GM15510 (cell line): ENCODE data around the gene PAPPA2.

Source experiments
- POLR2A ChIP-seq: IDR thresholded peaks from 3 replicates; pipeline ENCODE4 v1.6.1; 2011; ENCODE audit warnings: borderline replicate concordance; ENCODE audit not compliant: insufficient read length; ENCODE audit errors: extremely low read depth

PAPPA2 gene

DNA sequence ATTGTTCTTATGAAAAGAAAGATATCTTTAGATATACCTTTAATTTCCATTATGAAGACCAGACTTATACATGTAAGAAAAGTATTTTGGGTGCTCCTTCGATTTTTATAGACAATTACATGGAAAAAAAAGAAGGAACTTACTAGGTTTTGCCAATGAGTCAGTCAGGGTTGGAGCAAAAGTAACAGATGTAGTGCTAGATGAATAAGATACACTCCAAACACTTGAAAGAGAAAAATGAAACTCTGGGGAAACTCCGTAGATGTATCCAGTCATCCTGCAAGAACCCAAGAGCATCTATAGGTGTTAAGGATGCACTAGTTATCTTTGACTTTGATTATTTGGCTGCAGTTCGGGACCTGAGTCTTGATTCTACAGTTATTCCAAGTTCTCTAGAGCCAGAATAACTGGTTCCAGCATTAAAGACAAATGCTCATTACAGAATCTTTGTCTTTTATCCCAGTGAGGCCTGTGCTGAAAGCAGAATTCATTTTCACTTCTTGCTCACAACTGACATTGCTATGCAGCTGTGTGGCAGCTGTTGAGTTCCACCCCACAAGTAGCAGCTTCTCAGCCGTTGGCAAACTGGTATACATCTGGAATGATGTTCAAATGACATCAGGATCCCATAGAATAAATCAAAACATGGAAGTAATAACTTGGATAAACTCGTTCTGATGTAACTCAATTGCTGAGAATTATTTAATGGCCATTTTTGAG is 375.5 kb downstream of the PAPPA2 start:
- no peak for TF ChIP-seq POLR2A

DNA sequence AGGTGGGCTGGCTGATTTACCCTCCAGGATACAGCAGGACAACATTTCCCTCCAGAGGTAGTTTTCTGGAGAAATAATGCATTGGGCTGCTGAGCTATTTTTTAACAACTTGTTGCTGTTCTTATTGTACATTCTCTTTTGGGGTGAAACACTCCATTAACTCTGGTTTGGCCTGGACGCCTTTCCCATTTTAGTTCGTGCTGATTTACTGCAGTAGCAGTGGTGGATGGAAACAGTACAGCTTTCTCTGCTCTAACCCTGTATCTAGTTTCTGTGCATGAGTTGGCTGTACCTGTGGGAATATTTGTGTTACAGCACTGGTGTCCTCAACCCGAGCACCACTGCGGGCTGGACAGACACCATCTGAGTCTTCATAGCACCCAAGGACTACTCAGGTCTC is 376.2 kb downstream of the PAPPA2 start:
- no peak for TF ChIP-seq POLR2A

DNA sequence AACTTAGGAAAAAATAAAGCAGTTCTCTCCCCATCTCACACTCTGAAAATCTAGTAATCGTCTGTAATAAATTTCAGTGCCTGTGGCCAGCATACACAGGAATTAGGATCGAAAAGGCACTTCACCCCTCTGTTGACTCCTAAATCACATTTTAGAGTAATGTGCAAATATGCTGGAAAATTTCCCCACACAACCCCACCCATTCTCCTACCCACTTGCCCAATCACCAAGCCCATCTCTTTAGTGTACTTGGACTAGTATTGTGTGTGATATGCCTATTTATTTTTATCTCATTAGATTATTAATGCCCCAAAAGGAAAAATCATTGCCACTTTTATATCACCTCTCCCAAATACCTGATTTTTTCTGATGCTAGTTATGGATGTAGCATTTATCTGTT is 378.3 kb downstream of the PAPPA2 start:
- no peak for TF ChIP-seq POLR2A

DNA sequence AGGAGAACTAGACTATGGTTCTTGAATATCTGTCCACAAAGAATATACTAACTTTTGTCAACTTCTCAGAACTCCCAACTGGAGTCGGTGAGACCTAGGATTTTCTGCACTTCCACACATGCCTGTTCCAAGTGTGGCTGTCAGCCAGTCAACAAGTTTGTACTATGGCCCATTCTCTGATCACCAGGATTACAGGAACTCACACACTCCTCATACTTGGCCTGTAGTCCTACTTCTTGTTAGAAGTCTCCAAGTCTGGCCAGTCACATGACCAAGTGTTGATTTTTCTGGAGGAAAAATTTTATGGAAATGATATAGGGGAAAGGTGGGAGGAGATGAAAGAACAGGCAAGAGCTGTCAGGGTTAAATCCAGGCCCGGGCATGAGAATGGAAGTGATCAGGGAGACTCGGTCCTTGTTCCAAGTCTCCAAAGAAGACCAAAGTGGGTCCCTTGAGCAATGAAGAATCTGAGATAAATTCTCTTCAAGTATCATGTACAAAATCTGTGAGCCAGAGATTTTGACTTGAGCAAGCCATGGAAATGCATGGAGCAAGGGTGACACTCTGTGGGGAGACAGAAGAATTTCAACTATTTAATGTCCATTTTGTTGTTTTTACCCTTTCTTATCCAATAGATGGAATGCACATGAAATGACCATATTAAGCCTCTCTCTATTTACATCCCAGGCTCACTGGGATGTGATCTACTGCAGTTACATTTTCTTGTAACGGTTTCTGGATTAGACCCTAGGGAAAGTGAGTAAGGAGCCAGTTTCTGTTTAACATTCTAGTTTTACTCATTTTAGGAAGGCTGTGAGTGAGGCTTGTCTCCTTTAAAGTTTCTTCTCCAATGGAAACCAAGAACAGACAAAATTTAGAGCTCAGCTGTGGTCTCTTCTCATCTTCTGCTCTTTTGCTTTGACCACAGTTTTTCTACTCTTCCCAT is 380.6 kb downstream of the PAPPA2 start:
- no peak for TF ChIP-seq POLR2A

DNA sequence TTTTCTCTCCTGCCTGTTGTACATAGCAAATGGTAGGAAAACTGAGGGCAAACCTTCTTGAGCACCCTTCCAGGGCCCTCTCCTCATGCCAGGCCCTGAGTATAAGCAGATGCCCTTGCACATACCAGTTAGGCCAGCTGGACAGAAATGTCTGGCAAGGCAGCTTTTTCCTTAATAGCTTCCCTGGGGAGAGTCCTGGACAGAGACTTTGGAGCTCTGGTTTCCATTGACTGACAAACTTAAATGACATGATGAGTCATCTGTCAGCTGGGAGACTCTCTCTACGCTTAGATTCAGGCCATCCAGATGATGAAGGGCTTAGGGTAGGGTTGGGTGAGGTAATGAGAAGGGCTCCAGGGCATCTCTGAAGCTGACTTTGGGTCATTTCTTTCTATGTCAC is 384.1 kb downstream of the PAPPA2 start:
- TF ChIP-seq POLR2A = no peak

DNA sequence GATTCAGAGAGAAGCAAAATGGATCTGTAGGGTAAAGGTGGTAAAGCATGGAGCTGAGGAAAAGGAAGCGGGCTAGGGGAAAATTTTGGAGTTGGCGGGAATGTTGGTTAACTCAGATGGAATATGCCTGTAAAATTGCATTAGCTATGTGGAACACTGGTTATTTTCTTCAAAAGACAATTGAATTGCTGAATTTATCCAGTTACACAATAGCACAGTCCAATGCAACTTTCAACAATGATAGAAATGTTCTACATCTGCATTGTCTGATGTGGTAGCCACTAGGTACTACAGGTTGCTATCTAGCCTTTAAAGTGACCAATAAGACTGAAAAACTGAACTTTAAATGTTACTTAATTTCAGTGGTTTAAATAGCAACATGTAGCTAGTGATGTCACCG is 386.3 kb downstream of the PAPPA2 start:
- TF ChIP-seq POLR2A = no peak

DNA sequence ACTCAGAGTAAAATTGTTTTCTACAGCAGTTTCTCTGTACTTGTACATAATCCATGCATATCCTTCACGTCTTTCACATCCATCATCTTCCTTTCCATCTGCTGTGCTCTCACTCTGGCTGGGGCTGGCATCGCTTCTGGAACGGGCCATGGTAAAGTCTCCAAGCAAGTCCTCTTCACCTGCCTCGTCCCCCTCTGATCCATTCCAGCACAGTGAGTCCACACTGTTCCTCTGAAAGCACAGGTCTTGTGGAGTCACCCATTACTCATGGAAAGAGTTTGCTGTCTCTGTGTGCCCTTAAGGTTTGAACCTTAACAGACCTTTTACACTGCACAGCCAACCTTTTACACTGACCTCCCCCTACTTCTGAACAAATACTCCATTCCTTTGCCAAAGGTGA is 387.9 kb downstream of the PAPPA2 start:
- no peak for TF ChIP-seq POLR2A

DNA sequence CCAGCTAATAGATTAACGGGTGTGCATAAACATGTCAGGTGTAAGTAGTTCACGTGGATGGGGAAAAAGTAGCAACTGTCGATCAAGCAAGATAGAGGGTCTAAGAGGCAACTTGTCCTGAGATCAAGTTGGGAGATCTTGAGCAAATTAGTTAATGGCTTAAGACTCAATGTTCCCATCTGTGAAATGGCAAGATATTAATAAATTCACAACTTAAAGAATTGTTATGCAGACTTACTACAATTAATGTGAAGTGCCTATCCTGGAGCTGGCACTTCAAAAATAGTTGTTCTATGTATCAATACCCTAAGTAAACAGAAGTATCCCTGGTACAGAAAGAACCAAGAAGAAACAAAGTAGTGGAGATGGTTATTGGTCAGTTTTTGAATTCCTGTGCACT is 389.1 kb downstream of the PAPPA2 start:
- TF ChIP-seq POLR2A = no peak

DNA sequence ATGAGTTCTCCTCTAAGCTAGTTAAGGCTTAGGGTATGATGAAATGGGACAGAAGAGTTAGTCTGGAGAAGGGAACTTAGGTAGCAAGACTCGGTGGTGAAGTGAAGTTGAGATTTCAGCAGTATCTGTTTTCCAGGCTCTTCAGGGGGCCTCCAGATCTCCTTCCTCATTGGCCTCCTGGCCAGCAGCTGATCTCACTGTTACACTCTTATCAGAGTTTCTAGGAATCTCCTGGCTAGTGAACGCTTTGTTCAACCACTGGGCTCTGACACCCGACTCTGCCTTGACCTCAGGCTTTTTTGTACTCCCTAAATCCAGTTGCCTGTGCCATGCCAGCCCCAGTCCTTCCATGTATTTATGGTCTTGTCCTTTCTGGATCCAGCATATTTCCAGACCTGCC is 390.5 kb downstream of the PAPPA2 start:
- no peak for TF ChIP-seq POLR2A

DNA sequence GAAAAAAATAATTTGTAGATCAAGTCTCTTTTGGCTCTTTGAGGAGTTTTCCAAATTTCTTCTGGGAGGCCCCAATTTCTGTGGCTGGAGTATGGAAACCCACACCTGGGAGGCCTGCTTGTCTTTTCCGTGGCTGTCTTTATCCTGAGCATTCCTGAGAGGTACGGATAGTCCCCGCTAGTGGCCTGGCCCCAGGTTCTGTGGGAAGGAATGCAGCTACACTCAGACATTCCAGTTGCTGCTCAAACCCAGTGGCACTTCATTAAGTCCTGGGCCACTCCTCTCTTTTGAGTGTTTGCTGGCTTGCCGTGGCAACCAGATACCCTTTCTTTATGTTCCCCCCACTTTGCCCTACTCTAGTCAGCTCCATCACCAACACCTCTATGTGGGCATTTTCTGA is 391.1 kb downstream of the PAPPA2 start:
- no peak for TF ChIP-seq POLR2A

DNA sequence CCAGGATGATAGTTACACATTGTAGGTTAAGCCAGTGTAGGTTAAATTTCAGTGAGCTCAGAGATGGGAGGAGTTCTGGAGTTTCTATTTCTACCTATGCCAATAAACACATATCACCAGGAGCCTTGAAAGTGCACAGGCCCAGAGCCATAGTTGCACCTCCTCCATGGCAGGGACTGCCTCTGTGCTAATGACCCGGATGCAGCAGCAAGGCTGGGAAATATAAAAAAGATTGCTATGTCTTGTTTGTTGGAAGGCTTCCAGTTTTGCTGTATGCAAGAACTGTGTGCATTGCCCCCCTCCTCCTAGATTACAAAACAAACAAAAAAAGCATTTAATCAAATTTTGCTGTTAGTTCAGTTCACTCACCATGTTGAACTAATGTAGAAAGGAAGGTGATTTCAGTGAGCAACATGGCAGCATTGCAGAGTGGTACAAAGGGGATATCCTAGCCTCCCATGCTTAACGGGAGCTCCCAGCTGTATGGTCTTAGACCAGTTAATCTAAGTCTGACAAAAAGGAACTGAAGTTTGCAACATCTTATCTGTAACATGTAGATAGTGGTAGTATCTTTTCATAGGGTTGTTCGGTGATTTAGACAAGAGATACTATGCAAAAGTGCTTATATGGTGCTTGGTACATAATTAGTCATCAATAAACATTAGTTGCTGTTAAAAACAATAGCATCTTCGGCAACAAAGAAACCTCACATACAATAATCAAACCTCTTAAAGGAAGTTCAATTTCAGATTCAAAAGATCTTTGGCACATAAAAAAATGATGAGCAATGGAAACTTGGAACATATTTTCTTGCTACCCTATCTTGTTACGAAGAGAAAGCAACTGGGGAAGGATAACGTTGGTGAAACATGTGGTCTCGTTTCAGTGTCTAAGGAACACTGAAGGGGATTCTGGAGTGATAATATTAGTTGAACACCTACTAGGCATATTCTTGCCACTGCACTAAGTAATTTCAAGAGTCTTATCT is 392.1 kb downstream of the PAPPA2 start:
- no peak for TF ChIP-seq POLR2A

DNA sequence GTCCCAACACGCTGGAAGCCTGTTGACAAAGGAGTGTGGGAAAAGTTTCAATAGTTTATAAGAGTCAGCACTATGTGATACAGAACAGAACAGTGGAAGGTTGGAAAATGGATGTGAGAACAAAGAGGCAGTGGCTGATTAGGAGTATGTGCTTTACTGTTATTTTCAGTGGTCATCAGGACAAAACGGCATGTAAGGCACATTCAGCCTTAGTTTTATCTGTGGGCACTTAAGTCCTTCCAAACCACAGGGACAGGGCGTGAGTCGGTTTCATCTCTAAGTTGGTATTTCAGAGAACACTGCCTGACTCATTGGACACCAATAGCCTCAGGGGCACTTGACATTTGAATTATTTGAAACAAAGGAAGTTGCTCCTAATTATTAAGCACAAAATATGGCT is 394.7 kb downstream of the PAPPA2 start:
- TF ChIP-seq POLR2A = no peak

DNA sequence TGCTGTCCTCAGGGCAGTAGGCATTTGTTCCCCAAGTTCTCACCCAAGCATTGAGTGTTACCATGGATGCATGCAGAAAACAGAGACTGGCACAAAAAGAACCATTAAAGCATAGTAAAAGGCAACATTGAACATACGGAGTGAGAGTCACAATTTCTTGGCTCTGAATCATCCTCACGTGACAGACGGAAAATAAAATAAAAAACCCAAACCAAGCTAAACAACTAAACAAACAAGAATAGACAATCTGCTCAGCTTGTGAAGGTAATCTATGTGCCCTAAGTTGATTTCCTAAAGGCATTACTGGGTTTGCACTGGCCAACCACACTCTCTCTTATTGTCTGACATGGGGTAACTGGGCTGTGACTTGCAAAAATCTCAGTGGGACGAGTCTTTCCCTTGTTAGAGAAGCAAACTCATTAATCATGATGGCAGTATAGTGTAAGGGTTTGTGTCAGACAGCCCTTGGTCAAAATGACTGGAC is 395.5 kb downstream of the PAPPA2 start:
- TF ChIP-seq POLR2A = no peak

DNA sequence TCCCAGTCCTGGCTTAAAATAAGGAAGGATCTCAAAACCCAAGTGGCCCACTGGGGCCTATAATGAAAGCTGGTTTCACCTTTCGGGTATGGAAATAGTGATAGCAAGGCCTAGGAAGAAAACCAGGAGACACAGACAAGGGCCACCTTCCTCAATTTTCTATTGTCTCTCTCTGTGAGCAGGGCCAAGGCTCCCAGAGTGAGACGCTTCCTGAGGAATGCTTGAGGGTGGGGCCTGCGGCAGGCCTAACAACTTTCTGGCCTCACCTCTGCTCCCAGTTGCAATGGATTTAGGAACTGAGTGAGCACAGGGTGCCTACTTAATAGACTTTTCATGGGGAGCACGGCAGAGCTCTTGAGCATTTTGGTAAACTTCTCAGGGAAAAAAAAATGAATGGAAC is 400.6 kb downstream of the PAPPA2 start:
- TF ChIP-seq POLR2A = no peak
